Testis (tissue), 2 donors: ENCODE results near the gene PMVK.

Source experiments
- POLR2A ChIP-seq: fragments of 450-650 bp; IDR thresholded peaks from one replicate; pipeline ENCODE4 v1.6.1; 2017; ENCODE audit warnings: antibody characterized with exemption, mild to moderate bottlenecking, moderate library complexity
- TF ChIP-seq, protein P1 (sequence below), 3 experiments: fragments of 450-650 bp in 2 of 3; fragments of 200-600 bp in 1 of 3; sonication (generic) in 1 of 3; IDR thresholded peaks; one replicate each; pipeline ENCODE4 v1.5.1; 2016 to 2019; ENCODE audit warnings: antibody characterized with exemption in 3 of 3, mild to moderate bottlenecking in 2 of 3, moderate library complexity in 1 of 3

DNA sequence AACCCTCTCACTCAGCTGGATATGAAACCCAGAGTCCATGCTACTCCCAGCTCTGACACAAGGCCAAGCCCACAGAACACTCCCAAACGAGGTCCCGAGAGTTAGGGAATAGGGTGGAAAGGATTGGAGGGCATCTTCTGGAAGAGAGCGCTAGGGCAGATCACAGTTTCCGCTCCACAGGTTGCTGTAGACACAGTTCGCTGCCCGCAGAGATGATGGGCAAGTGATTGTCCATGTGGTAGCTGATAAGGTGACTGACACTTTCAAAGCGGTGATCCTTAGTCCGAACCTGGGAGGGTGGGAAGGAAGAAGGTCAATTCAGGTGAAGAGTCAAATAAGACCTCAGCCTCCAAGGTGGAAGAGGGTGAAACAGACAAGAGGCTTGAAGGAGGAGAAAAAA is 27.1 kb upstream of the PMVK start:
- TF ChIP-seq, protein P1, sequence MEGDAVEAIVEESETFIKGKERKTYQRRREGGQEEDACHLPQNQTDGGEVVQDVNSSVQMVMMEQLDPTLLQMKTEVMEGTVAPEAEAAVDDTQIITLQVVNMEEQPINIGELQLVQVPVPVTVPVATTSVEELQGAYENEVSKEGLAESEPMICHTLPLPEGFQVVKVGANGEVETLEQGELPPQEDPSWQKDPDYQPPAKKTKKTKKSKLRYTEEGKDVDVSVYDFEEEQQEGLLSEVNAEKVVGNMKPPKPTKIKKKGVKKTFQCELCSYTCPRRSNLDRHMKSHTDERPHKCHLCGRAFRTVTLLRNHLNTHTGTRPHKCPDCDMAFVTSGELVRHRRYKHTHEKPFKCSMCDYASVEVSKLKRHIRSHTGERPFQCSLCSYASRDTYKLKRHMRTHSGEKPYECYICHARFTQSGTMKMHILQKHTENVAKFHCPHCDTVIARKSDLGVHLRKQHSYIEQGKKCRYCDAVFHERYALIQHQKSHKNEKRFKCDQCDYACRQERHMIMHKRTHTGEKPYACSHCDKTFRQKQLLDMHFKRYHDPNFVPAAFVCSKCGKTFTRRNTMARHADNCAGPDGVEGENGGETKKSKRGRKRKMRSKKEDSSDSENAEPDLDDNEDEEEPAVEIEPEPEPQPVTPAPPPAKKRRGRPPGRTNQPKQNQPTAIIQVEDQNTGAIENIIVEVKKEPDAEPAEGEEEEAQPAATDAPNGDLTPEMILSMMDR (IDR thresholded peaks at IDR 0.05) = no peak
- TF ChIP-seq POLR2A = no peak
